Suprapubic skin (tissue), 4 donors: ENCODE results near the gene CKAP2. TPM values are rescaled to one million over a fixed set of nuclear protein-coding genes. Genes with fewer than 3 reads are reported as not detected.
"Not testable (repeated sequence)": the region's sequence is repeated elsewhere in the genome, so short reads cannot be mapped to it uniquely, and the experiment has no call there.

Experiments used
- DNase-seq, 2 donors: peaks; one replicate each; pipeline ENCODE4 v3.0.0-alpha.2; 2019; ENCODE audit warnings: low spot score in 2 of 2
- H3K27ac ChIP-seq: fragments of 200-600 bp; sonication (generic); one replicate; pipeline ENCODE4 v1.5.1; 2019
- H3K27me3 ChIP-seq: fragments of 200-600 bp; sonication (generic); one replicate; pipeline ENCODE4 v1.5.1; 2019
- H3K36me3 ChIP-seq: fragments of 200-600 bp; sonication (generic); one replicate; pipeline ENCODE4 v1.5.1; 2019
- H3K4me1 ChIP-seq: fragments of 200-600 bp; sonication (generic); one replicate; pipeline ENCODE4 v1.5.1; 2019
- H3K4me3 ChIP-seq: fragments of 200-600 bp; sonication (generic); one replicate; pipeline ENCODE4 v1.5.1; 2019; ENCODE audit warnings: mild to moderate bottlenecking
- H3K9me3 ChIP-seq: fragments of 200-600 bp; sonication (generic); one replicate; pipeline ENCODE4 v1.5.1; 2019
- CTCF ChIP-seq, 2 donors: fragments of 200-600 bp in 1 of 2; fragments of 450-650 bp in 1 of 2; sonication (generic) in 1 of 2; IDR thresholded peaks; one replicate each; pipeline ENCODE4 v1.5.1; 2016 to 2019; ENCODE audit warnings: antibody characterized with exemption in 2 of 2, mild to moderate bottlenecking in 1 of 2, moderate library complexity in 1 of 2
- EP300 ChIP-seq: sonication (generic); formaldehyde crosslinking; IDR thresholded peaks from one replicate; pipeline ENCODE4 v1.6.1; 2017; ENCODE audit warnings: antibody characterized with exemption
- POLR2A ChIP-seq, 2 donors: fragments of 450-650 bp; IDR thresholded peaks; one replicate each; pipeline ENCODE4 v1.6.1; 2017; ENCODE audit warnings: antibody characterized with exemption in 2 of 2, mild to moderate bottlenecking in 2 of 2, moderate library complexity in 2 of 2
- POLR2AphosphoS5 ChIP-seq, 3 donors: sonication (generic); formaldehyde crosslinking; IDR thresholded peaks; one replicate each; pipeline ENCODE4 v1.6.1; 2017; ENCODE audit warnings: antibody characterized with exemption in 3 of 3
- WGBS: methylation state at CpG from one replicate; pipeline ENCODE4 v1.1.5; 2018; 5-methylcytosine and 5-hydroxymethylcytosine counted together
- total RNA-seq, 4 donors: library from RNA; depleted of rRNA; stranded (reverse); fragments of >200 nt; gene quantifications; one replicate each; pipeline ENCODE4 v1.1.0, GENCODE V29; 2016

The CKAP2 gene
- 10 to 100 TPM; 16.0 to 33.8 (median 24.5) TPM for total RNA-seq

- Histone ChIP-seq H3K36me3 (no peaks in the 10 kb centered on the region), H3K27me3 (no peaks in the 10 kb centered on the region), H3K27ac (peak within 1 kb of the TSS; percentile 93), H3K9me3 (no peaks in the 10 kb centered on the region), H3K4me1 (peaks cover 50% of the 10 kb centered on the region), H3K4me3 (peak within 1 kb of the TSS; percentile 82)
- under 1% methylated on average over 28 of the region's 56 CpGs for WGBS
- TF ChIP-seq POLR2A (IDR thresholded peaks at IDR 0.05): peak in 1 of 2 donors; percentile 46
- TF ChIP-seq EP300: no peak
- peak in 2 of 3 donors; percentile 41 to 63 for TF ChIP-seq POLR2AphosphoS5 (IDR thresholded peaks at IDR 0.05)
- peak; percentile 95 to 97 for DNase-seq
These were observed at the start of gene CKAP2 for GRCh38 chr13:52454820-52455676. CKAP2 (plus strand) TSS chr13:52455478; CDS start chr13:52455557, 79 bp downstream.

GRCh38 chr13:52405767-52406494 is 49.3 kb upstream of the CKAP2 start, which contains the start of gene THSD1:
THSD1 (minus strand) TSS chr13:52406172; CDS start chr13:52402600, 3,572 bp downstream.
- Histone ChIP-seq H3K27ac (peak within 1 kb of the TSS; percentile 65), H3K27me3 (no peaks in the 10 kb centered on the region), H3K36me3 (peaks cover 7% of the 10 kb centered on the region), H3K4me3 (peak within 1 kb of the TSS; percentile 75), H3K9me3 (no peaks in the 10 kb centered on the region), H3K4me1 (peaks cover 21% of the 10 kb centered on the region)
- no peak for TF ChIP-seq POLR2AphosphoS5 (IDR thresholded peaks at IDR 0.05)
- TF ChIP-seq EP300: no peak
- no peak for TF ChIP-seq CTCF (IDR thresholded peaks at IDR 0.05)
- 0% methylated on average over 16 of the region's 68 CpGs for WGBS
- peak; percentile 77 to 89 for DNase-seq

GRCh38 chr13:52406629-52407028 is 48.6 kb upstream of the CKAP2 start:
- H3K27me3 ChIP-seq: no peaks in the 10 kb centered on the region
- H3K9me3 ChIP-seq: no peaks in the 10 kb centered on the region
- H3K4me1 ChIP-seq: peaks cover 21% of the 10 kb centered on the region
- WGBS: 41% methylated on average over 4 of the region's 4 CpGs
- H3K27ac ChIP-seq: no peak overlapping the region
- peaks cover 7% of the 10 kb centered on the region for H3K36me3 ChIP-seq
- no peak for DNase-seq
- TF ChIP-seq CTCF (IDR thresholded peaks at IDR 0.05) (no peak), EP300 (no peak), POLR2A (IDR thresholded peaks at IDR 0.05) (no peak), POLR2AphosphoS5 (IDR thresholded peaks at IDR 0.05) (no peak)
- H3K4me3 ChIP-seq: peak overlapping the region; percentile 75

GRCh38 chr13:52407436-52407835 is 47.8 kb upstream of the CKAP2 start:
- Histone ChIP-seq H3K36me3 (peaks cover 10% of the 10 kb centered on the region), H3K4me1 (peaks cover 21% of the 10 kb centered on the region)
- H3K27ac ChIP-seq, DNase-seq, H3K4me3 ChIP-seq, H3K9me3 ChIP-seq, H3K27me3 ChIP-seq: not testable (repeated sequence)
- WGBS: 92% methylated on average over 12 of the region's 12 CpGs

- H3K27ac ChIP-seq, H3K27me3 ChIP-seq, H3K9me3 ChIP-seq, DNase-seq, H3K4me3 ChIP-seq: not testable (repeated sequence)
- Histone ChIP-seq H3K4me1 (peaks cover 21% of the 10 kb centered on the region), H3K36me3 (peaks cover 10% of the 10 kb centered on the region)
- 93% methylated on average over 4 of the region's 33 CpGs for WGBS
These were observed 47.1 kb upstream of the CKAP2 start for GRCh38 chr13:52408071-52408658.

GRCh38 chr13:52411629-52412028 is 43.6 kb upstream of the CKAP2 start:
- peaks cover 30% of the 10 kb centered on the region for H3K36me3 ChIP-seq
- no peaks in the 10 kb centered on the region for H3K9me3 ChIP-seq
- WGBS: 64% methylated on average over 4 of the region's 4 CpGs
- no peak overlapping the region for H3K27ac ChIP-seq
- H3K4me1 ChIP-seq: peaks cover 21% of the 10 kb centered on the region
- H3K4me3 ChIP-seq: no peak overlapping the region
- no peak for TF ChIP-seq POLR2A (IDR thresholded peaks at IDR 0.05)
- TF ChIP-seq POLR2AphosphoS5 (IDR thresholded peaks at IDR 0.05): no peak
- no peak for TF ChIP-seq EP300
- no peak for TF ChIP-seq CTCF (IDR thresholded peaks at IDR 0.05)
- DNase-seq: no peak
- H3K27me3 ChIP-seq: no peaks in the 10 kb centered on the region
